HepG2 (cell line): ENCODE data around the gene PCDHGA7. TPM values are rescaled to one million over a fixed set of nuclear protein-coding genes. Genes with fewer than 3 reads are reported as not detected.

Experiments
- HDAC1 ChIP-seq: sonication (generic); formaldehyde crosslinking; IDR thresholded peaks from 2 replicates; pipeline ENCODE4 v1.5.1; 2020; ENCODE audit warnings: mild to moderate bottlenecking, missing genetic modification reagents
- NFKB2 ChIP-seq: sonication (generic); formaldehyde crosslinking; IDR thresholded peaks from 2 replicates; pipeline ENCODE4 v1.4.0; 2020; ENCODE audit warnings: missing genetic modification reagents, borderline replicate concordance
- NR2F1 ChIP-seq, 2 experiments: fragments of 450-650 bp in 1 of 2; formaldehyde crosslinking in 1 of 2; IDR thresholded peaks; 2 replicates each; pipeline versions ENCODE4 v1.5.0 to v1.6.1; 2016 to 2020; ENCODE audit warnings: mild to moderate bottlenecking in 1 of 2, missing compliant biosample characterization in 1 of 2, missing genetic modification reagents in 1 of 2, moderate library complexity in 1 of 2
- ZFYVE20 ChIP-seq: sonication (generic); formaldehyde crosslinking; IDR thresholded peaks from 2 replicates; pipeline ENCODE4 v1.8.0; 2023; ENCODE audit warnings: low read depth, mild to moderate bottlenecking, moderate library complexity, missing genetic modification reagents, borderline replicate concordance
- ZNF253 ChIP-seq: sonication (generic); formaldehyde crosslinking; IDR thresholded peaks from 2 replicates; pipeline ENCODE4 v1.8.0; 2022; ENCODE audit warnings: mild to moderate bottlenecking, missing genetic modification reagents, borderline replicate concordance
- ZUFSP ChIP-seq: sonication (generic); formaldehyde crosslinking; IDR thresholded peaks from 2 replicates; pipeline ENCODE4 v1.9.0; 2021; ENCODE audit warnings: missing genetic modification reagents, mild to moderate bottlenecking, borderline replicate concordance
- polyA plus RNA-seq, 8 experiments: library from polyadenylated mRNA; depleted of rRNA in 3 of 8; stranded (reverse) in 7 of 8; unstranded in 1 of 8; fragments of >200 nt; fragmentation: Illumina TruSeq in 4 of 8; extraction: Trizol in 4 of 8; gene quantifications; 2 replicates each; pipeline versions ENCODE4 v1.2.1 to v1.2.3, GENCODE V29; 2011 to 2016; ENCODE audit warnings: low read depth in 4 of 8, missing spikeins in 1 of 8, mixed read lengths in 1 of 8; ENCODE audit not compliant: insufficient read depth in 1 of 8
- total RNA-seq, 5 experiments: library from RNA; depleted of rRNA; stranded (reverse); fragments of >200 nt; fragmentation: Illumina TruSeq; extraction: Trizol; gene quantifications; 2 replicates each; pipeline ENCODE4 v1.2.3, GENCODE V29; 2016; ENCODE audit warnings: low read depth in 1 of 5
- TF ChIP-seq, protein P1 (sequence below), 2 experiments: fragments of 450-650 bp in 1 of 2; sonication (generic) in 1 of 2; formaldehyde crosslinking in 1 of 2; IDR thresholded peaks; 2 replicates each; pipeline versions ENCODE4 v1.6.1 to v1.8.0; 2016 to 2022; ENCODE audit warnings: antibody characterized with exemption in 1 of 2, mild to moderate bottlenecking in 1 of 2, missing genetic modification reagents in 1 of 2
- TF ChIP-seq, protein P2 (sequence below): sonication (generic); formaldehyde crosslinking; IDR thresholded peaks from 2 replicates; pipeline ENCODE4 v1.5.0; 2020; ENCODE audit warnings: mild to moderate bottlenecking, missing genetic modification reagents, borderline replicate concordance

PCDHGA7 gene
- total and polyA plus RNA-seq, 2 of the 13 experiments (the other 11 are each of a cell fraction or from before 2014, with no cell fraction given): 0.11 to 0.31 TPM

- TF ChIP-seq, protein P1, sequence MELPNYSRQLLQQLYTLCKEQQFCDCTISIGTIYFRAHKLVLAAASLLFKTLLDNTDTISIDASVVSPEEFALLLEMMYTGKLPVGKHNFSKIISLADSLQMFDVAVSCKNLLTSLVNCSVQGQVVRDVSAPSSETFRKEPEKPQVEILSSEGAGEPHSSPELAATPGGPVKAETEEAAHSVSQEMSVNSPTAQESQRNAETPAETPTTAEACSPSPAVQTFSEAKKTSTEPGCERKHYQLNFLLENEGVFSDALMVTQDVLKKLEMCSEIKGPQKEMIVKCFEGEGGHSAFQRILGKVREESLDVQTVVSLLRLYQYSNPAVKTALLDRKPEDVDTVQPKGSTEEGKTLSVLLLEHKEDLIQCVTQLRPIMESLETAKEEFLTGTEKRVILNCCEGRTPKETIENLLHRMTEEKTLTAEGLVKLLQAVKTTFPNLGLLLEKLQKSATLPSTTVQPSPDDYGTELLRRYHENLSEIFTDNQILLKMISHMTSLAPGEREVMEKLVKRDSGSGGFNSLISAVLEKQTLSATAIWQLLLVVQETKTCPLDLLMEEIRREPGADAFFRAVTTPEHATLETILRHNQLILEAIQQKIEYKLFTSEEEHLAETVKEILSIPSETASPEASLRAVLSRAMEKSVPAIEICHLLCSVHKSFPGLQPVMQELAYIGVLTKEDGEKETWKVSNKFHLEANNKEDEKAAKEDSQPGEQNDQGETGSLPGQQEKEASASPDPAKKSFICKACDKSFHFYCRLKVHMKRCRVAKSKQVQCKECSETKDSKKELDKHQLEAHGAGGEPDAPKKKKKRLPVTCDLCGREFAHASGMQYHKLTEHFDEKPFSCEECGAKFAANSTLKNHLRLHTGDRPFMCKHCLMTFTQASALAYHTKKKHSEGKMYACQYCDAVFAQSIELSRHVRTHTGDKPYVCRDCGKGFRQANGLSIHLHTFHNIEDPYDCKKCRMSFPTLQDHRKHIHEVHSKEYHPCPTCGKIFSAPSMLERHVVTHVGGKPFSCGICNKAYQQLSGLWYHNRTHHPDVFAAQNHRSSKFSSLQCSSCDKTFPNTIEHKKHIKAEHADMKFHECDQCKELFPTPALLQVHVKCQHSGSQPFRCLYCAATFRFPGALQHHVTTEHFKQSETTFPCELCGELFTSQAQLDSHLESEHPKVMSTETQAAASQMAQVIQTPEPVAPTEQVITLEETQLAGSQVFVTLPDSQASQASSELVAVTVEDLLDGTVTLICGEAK (IDR thresholded peaks at IDR 0.05): no peak
- TF ChIP-seq, protein P1 (CRISPR knock-in tag; IDR thresholded peaks at IDR 0.05): no peak
- TF ChIP-seq, protein P2, sequence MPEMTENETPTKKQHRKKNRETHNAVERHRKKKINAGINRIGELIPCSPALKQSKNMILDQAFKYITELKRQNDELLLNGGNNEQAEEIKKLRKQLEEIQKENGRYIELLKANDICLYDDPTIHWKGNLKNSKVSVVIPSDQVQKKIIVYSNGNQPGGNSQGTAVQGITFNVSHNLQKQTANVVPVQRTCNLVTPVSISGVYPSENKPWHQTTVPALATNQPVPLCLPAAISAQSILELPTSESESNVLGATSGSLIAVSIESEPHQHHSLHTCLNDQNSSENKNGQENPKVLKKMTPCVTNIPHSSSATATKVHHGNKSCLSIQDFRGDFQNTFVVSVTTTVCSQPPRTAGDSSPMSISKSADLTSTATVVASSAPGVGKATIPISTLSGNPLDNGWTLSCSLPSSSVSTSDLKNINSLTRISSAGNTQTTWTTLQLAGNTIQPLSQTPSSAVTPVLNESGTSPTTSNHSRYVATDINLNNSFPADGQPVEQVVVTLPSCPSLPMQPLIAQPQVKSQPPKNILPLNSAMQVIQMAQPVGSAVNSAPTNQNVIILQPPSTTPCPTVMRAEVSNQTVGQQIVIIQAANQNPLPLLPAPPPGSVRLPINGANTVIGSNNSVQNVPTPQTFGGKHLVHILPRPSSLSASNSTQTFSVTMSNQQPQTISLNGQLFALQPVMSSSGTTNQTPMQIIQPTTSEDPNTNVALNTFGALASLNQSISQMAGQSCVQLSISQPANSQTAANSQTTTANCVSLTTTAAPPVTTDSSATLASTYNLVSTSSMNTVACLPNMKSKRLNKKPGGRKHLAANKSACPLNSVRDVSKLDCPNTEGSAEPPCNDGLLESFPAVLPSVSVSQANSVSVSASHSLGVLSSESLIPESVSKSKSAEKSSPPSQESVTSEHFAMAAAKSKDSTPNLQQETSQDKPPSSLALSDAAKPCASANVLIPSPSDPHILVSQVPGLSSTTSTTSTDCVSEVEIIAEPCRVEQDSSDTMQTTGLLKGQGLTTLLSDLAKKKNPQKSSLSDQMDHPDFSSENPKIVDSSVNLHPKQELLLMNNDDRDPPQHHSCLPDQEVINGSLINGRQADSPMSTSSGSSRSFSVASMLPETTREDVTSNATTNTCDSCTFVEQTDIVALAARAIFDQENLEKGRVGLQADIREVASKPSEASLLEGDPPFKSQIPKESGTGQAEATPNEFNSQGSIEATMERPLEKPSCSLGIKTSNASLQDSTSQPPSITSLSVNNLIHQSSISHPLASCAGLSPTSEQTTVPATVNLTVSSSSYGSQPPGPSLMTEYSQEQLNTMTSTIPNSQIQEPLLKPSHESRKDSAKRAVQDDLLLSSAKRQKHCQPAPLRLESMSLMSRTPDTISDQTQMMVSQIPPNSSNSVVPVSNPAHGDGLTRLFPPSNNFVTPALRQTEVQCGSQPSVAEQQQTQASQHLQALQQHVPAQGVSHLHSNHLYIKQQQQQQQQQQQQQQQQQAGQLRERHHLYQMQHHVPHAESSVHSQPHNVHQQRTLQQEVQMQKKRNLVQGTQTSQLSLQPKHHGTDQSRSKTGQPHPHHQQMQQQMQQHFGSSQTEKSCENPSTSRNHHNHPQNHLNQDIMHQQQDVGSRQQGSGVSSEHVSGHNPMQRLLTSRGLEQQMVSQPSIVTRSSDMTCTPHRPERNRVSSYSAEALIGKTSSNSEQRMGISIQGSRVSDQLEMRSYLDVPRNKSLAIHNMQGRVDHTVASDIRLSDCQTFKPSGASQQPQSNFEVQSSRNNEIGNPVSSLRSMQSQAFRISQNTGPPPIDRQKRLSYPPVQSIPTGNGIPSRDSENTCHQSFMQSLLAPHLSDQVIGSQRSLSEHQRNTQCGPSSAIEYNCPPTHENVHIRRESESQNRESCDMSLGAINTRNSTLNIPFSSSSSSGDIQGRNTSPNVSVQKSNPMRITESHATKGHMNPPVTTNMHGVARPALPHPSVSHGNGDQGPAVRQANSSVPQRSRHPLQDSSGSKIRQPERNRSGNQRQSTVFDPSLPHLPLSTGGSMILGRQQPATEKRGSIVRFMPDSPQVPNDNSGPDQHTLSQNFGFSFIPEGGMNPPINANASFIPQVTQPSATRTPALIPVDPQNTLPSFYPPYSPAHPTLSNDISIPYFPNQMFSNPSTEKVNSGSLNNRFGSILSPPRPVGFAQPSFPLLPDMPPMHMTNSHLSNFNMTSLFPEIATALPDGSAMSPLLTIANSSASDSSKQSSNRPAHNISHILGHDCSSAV (CRISPR knock-in tag): no peak
- TF ChIP-seq ZNF253 (CRISPR knock-in tag) (no peak), ZUFSP (CRISPR knock-in tag) (no peak), NFKB2 (CRISPR knock-in tag) (no peak), ZFYVE20 (CRISPR knock-in tag) (no peak), NR2F1 (CRISPR knock-in tag; IDR thresholded peaks at IDR 0.05) (no peak), HDAC1 (CRISPR knock-in tag) (no peak)
Measured at GRCh38 chr5:141349917-141350619, 32.5 kb upstream of the PCDHGA7 start, which contains the start of gene PCDHGB1 (continued).
